H1 (cell line): ENCODE measurements around the gene PRR19. TPM values are rescaled to one million over a fixed set of nuclear protein-coding genes. Genes with fewer than 3 reads are reported as not detected.

Source experiments
- CTCF ChIA-PET: fragments of 300-600 bp; sonication (Branson Sonifier 250); formaldehyde crosslinking; loops from one replicate; lab custom pipeline; 2021; ENCODE audit not compliant: partially characterized antibody; lab: Charles Lee
- POLR2A ChIA-PET: fragments of 300-600 bp; sonication (Branson Sonifier 250); formaldehyde crosslinking; loops from one replicate; lab custom pipeline; 2021; ENCODE audit warnings: inconsistent platforms; ENCODE audit not compliant: partially characterized antibody; lab: Charles Lee
- DNase-seq, 2 experiments: peaks; one replicate each; pipeline versions ENCODE4 v3.0.0 to v3.0.0-alpha.2; 2010 to 2022; ENCODE audit warnings: low spot score in 2 of 2, low read depth in 1 of 2, mixed read lengths in 1 of 2
- FAIRE-seq: peaks from 2 replicates; lab custom pipeline; 2011; peaks lifted over from hg19 to GRCh38; lab: Jason Lieb, UNC
- H2AFZ ChIP-seq: 2 replicates; pipeline ENCODE4 v1.8.1; 2012; ENCODE audit warnings: low read length, inconsistent platforms
- H2AK5ac ChIP-seq: 2 replicates; pipeline ENCODE4 v1.6.1; 2013; ENCODE audit warnings: low read depth, low read length
- H2BK120ac ChIP-seq: replicated peaks from 2 replicates; pipeline ENCODE3; 2013; ENCODE audit warnings: low read depth, low read length, inconsistent platforms
- H2BK12ac ChIP-seq: 2 replicates; pipeline ENCODE4 v1.6.1; 2013; ENCODE audit warnings: low read depth, low read length
- H2BK15ac ChIP-seq: 2 replicates; pipeline ENCODE4 v1.6.1; 2013; ENCODE audit warnings: low read length
- H2BK20ac ChIP-seq: 2 replicates; pipeline ENCODE4 v1.6.1; 2013; ENCODE audit warnings: low read length
- H2BK5ac ChIP-seq: 2 replicates; pipeline ENCODE4 v1.6.1; 2013; ENCODE audit warnings: low read depth, low read length
- H3K14ac ChIP-seq: 2 replicates; pipeline ENCODE4 v1.6.1; 2013; ENCODE audit warnings: inconsistent platforms; ENCODE audit not compliant: insufficient read length
- H3K18ac ChIP-seq: 2 replicates; pipeline ENCODE4 v1.6.1; 2013; ENCODE audit warnings: low read length; ENCODE audit errors: extremely low read depth
- H3K23ac ChIP-seq: 2 replicates; pipeline ENCODE4 v1.6.1; 2013; ENCODE audit warnings: inconsistent platforms; ENCODE audit not compliant: insufficient read length
- H3K23me2 ChIP-seq: 2 replicates; pipeline ENCODE4 v1.6.1; 2013; ENCODE audit warnings: low read depth, low read length
- H3K27ac ChIP-seq: 2 replicates; pipeline ENCODE4 v1.6.1; 2011; ENCODE audit warnings: low read depth, low read length, inconsistent platforms
- H3K27me3 ChIP-seq, 4 experiments: replicated peaks in 1 of 4; 1 replicate in 1 of 4; 2 replicates in 3 of 4; pipeline versions ENCODE4 v1.6.1 to v1.8.1; 2011 to 2013; ENCODE audit warnings: low read length in 3 of 4, mild to moderate bottlenecking in 3 of 4, inconsistent platforms in 2 of 4, mixed read lengths in 2 of 4, moderate library complexity in 1 of 4; ENCODE audit not compliant: control insufficient read depth in 3 of 4, insufficient read depth in 3 of 4; ENCODE audit errors: extremely low read depth in 1 of 4
- H3K36me3 ChIP-seq, 4 experiments: 2 replicates each; pipeline versions ENCODE4 v1.6.1 to v1.8.1; 2011 to 2013; ENCODE audit warnings: mild to moderate bottlenecking in 4 of 4, low read length in 3 of 4, moderate library complexity in 2 of 4, control low read depth in 1 of 4, inconsistent platforms in 1 of 4; ENCODE audit not compliant: insufficient read depth in 4 of 4, control insufficient read depth in 2 of 4
- H3K4ac ChIP-seq: replicated peaks from 2 replicates; pipeline ENCODE3; 2013; ENCODE audit warnings: low read length, low read depth, mixed read lengths, inconsistent platforms; ENCODE audit not compliant: insufficient read length
- H3K4me1 ChIP-seq, 4 experiments: replicated peaks in 1 of 4; 1 replicate in 1 of 4; 2 replicates in 3 of 4; pipeline versions ENCODE4 v1.6.1 to v1.8.1; 2011 to 2013; ENCODE audit warnings: low read length in 3 of 4, inconsistent platforms in 2 of 4, mixed read lengths in 1 of 4; ENCODE audit not compliant: insufficient read depth in 4 of 4, control insufficient read depth in 3 of 4
- H3K4me2 ChIP-seq, 2 experiments: 2 replicates each; pipeline versions ENCODE4 v1.6.1 to v1.8.1; 2011 to 2013; ENCODE audit warnings: low read depth in 2 of 2, low read length in 2 of 2, control low read depth in 1 of 2, inconsistent platforms in 1 of 2, mild to moderate bottlenecking in 1 of 2; ENCODE audit not compliant: insufficient read depth in 1 of 2
- H3K4me3 ChIP-seq, 4 experiments: fragments of 200-600, 300-600 bp in 1 of 4; sonication (generic), shearing (Covaris generic), sonication (Bioruptor Twin) in 1 of 4; 2 replicates each; pipeline versions ENCODE4 v1.5.1 to v1.8.1; 2011 to 2016; ENCODE audit warnings: low read length in 4 of 4, low read depth in 3 of 4, control low read depth in 2 of 4, inconsistent platforms in 2 of 4, mild to moderate bottlenecking in 2 of 4, mixed read lengths in 1 of 4, moderate library complexity in 1 of 4; ENCODE audit not compliant: insufficient read depth in 2 of 4; ENCODE audit errors: extremely low read depth in 1 of 4
- H3K56ac ChIP-seq: replicated peaks from 2 replicates; pipeline ENCODE3; 2013; ENCODE audit warnings: low read depth, mild to moderate bottlenecking, mixed read lengths, low read length, inconsistent platforms; ENCODE audit not compliant: insufficient read length
- H3K79me1 ChIP-seq: 2 replicates; pipeline ENCODE4 v1.6.1; 2013; ENCODE audit warnings: low read depth, low read length, control low read depth
- H3K79me2 ChIP-seq, 2 experiments: 2 replicates each; pipeline versions ENCODE4 v1.6.1 to v1.8.1; 2012 to 2013; ENCODE audit warnings: low read length in 2 of 2, mild to moderate bottlenecking in 2 of 2, inconsistent platforms in 1 of 2; ENCODE audit not compliant: insufficient read depth in 2 of 2, control insufficient read depth in 1 of 2
- H3K9ac ChIP-seq, 4 experiments: replicated peaks in 1 of 4; 1 replicate in 1 of 4; 2 replicates in 3 of 4; pipeline versions ENCODE4 v1.6.1 to v1.8.1; 2011 to 2013; ENCODE audit warnings: low read depth in 3 of 4, low read length in 3 of 4, control low read depth in 2 of 4, mild to moderate bottlenecking in 2 of 4, moderate library complexity in 2 of 4, inconsistent platforms in 1 of 4; ENCODE audit errors: extremely low read depth in 1 of 4
- H3K9me3 ChIP-seq, 2 experiments: 2 replicates each; pipeline versions ENCODE4 v1.6.1 to v1.8.1; 2012 to 2013; ENCODE audit warnings: mild to moderate bottlenecking in 2 of 2, moderate library complexity in 2 of 2, control low read depth in 1 of 2, inconsistent platforms in 1 of 2, low read depth in 1 of 2, low read length in 1 of 2, mixed read lengths in 1 of 2; ENCODE audit not compliant: insufficient read depth in 2 of 2
- H4K20me1 ChIP-seq, 2 experiments: replicated peaks in 1 of 2; 2 replicates each; pipeline versions ENCODE3 to v1.8.1; 2011 to 2013; ENCODE audit warnings: inconsistent platforms in 2 of 2, low read length in 2 of 2, mild to moderate bottlenecking in 1 of 2; ENCODE audit not compliant: insufficient read depth in 2 of 2, control insufficient read depth in 1 of 2
- H4K5ac ChIP-seq: 2 replicates; pipeline ENCODE4 v1.6.1; 2013; ENCODE audit warnings: low read length, low read depth, mixed read lengths, inconsistent platforms; ENCODE audit not compliant: insufficient read length
- H4K8ac ChIP-seq: 2 replicates; pipeline ENCODE4 v1.8.0; 2013; ENCODE audit warnings: mild to moderate bottlenecking, moderate library complexity, low read length, inconsistent platforms; ENCODE audit not compliant: insufficient read depth; ENCODE audit errors: extremely low read depth
- H4K91ac ChIP-seq: replicated peaks from 2 replicates; pipeline ENCODE3; 2013; ENCODE audit warnings: low read length, mixed read lengths, inconsistent platforms; ENCODE audit not compliant: insufficient read length
- GTF2F1 ChIP-seq: IDR thresholded peaks from 2 replicates; pipeline ENCODE4 v1.6.1; 2012; ENCODE audit warnings: low read depth, low read length, improper control_type of control experiment, borderline replicate concordance
- MAX ChIP-seq: IDR thresholded peaks from 2 replicates; pipeline ENCODE4 v1.6.1; 2012; ENCODE audit warnings: inconsistent platforms
- RXRA ChIP-seq: IDR thresholded peaks from 2 replicates; pipeline ENCODE4 v1.6.1; 2011; ENCODE audit warnings: low read depth, mild to moderate bottlenecking, low read length, moderate library complexity; ENCODE audit not compliant: insufficient read depth
- WGBS, 2 experiments: shearing (Covaris generic) in 1 of 2; methylation state at CpG; one replicate each; pipeline versions ENCODE4 v1.1.6 to v1.1.7; 2013 to 2015; ENCODE audit warnings: low lambda C conversion rate in 2 of 2, mixed read lengths in 2 of 2, inconsistent platforms in 1 of 2, low coverage in 1 of 2, missing lambda C conversion rate in 1 of 2; ENCODE audit not compliant: insufficient replicate concordance in 2 of 2, insufficient coverage in 1 of 2, insufficient read length in 1 of 2; ENCODE audit errors: extremely low coverage in 1 of 2, missing lambda C conversion rate in 1 of 2; 5-methylcytosine and 5-hydroxymethylcytosine counted together
- polyA plus RNA-seq, 7 experiments: library from polyadenylated mRNA; depleted of rRNA in 3 of 7; stranded (reverse) in 5 of 7; unstranded in 2 of 7; fragments of >200 nt in 5 of 7; fragments of 200-250 nt in 2 of 7; gene quantifications; 1 replicate in 5 of 7; 2 replicates in 1 of 7; 4 replicates in 1 of 7; pipeline versions ENCODE4 v1.2.1 to v1.2.3, GENCODE V29; 2011 to 2013; ENCODE audit warnings: missing spikeins in 2 of 7, mixed read lengths in 2 of 7
- total RNA-seq: library from RNA; stranded (reverse); fragmentation: NEBNext Ultra II Directional; extraction: Animal tissue kit (Norgen Biotek cat#: 25700); gene quantifications from 2 replicates; pipeline ENCODE4 v1.2.1, GENCODE V29; 2021

The PRR19 gene
- total and polyA plus RNA-seq, 2 of the 8 experiments (the other 6 are each of a cell fraction or from before 2014, with no cell fraction given), result 7.2 to 7.5 TPM

- no peak for DNase-seq
Measured at GRCh38 chr19:42252365-42253244, 49.3 kb upstream of the PRR19 start.

More at GRCh38 chr19:42252365-42253244, 49.3 kb upstream of the PRR19 start:
- peak overlapping the region; percentile 61 to 99 (median 75) for H3K4me3 ChIP-seq
- peak overlapping the region; percentile 57 for H2BK120ac ChIP-seq
- peak overlapping the region; percentile 98 for H4K91ac ChIP-seq
- 35% methylated on average over 18 of the region's 27 CpGs; no CpG with 5 or more reads in 1 of the 2 experiments for WGBS, 2 experiments
- H3K27ac ChIP-seq, result peak overlapping the region; percentile 81
- H3K18ac ChIP-seq, result peak overlapping the region; percentile 97
- peaks cover 0 to 3% (median 1%) of the 10 kb centered on the region in 4 experiments; a peak in 1 of 7 replicates for H3K27me3 ChIP-seq
- peak overlapping the region; percentile 77 to 87 for H3K4me2 ChIP-seq
- H4K5ac ChIP-seq, result peak overlapping the region; percentile 81
- H2BK12ac ChIP-seq, result peak overlapping the region; percentile 80; the same call in 1 of the 2 replicates
- H3K14ac ChIP-seq, result no peak overlapping the region
- H3K56ac ChIP-seq, result peak overlapping the region; percentile 85
- peaks cover 0 to 20% (median 4%) of the 10 kb centered on the region in 4 experiments; a peak in 4 of 8 replicates for H3K36me3 ChIP-seq
- H2BK15ac ChIP-seq, result peak overlapping the region; percentile 100
- H3K4ac ChIP-seq, result peak overlapping the region; percentile 98
- no peak overlapping the region; the same call in 1 of the 2 replicates for H2AK5ac ChIP-seq
- H3K23me2 ChIP-seq, result peaks cover 13% of the 10 kb centered on the region; the same call in 1 of the 2 replicates
- H3K9ac ChIP-seq, result peak overlapping the region in 3 of 4 experiments; percentile 61 to 73 (median 64); a peak in 5 of 7 replicates
- H3K4me1 ChIP-seq, result peaks cover 11 to 29% (median 22%) of the 10 kb centered on the region in 4 experiments
- peaks cover 6 to 18% of the 10 kb centered on the region in 2 experiments for H4K20me1 ChIP-seq
- H3K79me2 ChIP-seq, result peaks cover 4 to 33% of the 10 kb centered on the region in 2 experiments; a peak in 3 of 4 replicates
- no peak for TF ChIP-seq RXRA
- TF ChIP-seq GTF2F1, result no peak
- peak; percentile 52; the same call in 1 of the 2 replicates for TF ChIP-seq MAX
- H2BK20ac ChIP-seq, result peak overlapping the region; percentile 80; the same call in 1 of the 2 replicates
- H3K23ac ChIP-seq, result no peak overlapping the region
- no peak overlapping the region for H2AFZ ChIP-seq
- CTCF ChIA-PET, result interaction anchor here (0.7 to 11.8 kb wide), 5 partner anchors 17 to 40 kb away, joined by 4 to 260 read pairs (median 7); no protein-coding TSS in a partner anchor
- POLR2A ChIA-PET, result interaction anchor here (1.0 to 4.4 kb wide), 7 partner anchors 9 to 42 kb away, joined by 3 to 15 read pairs (median 8); no protein-coding TSS in a partner anchor
- H3K79me1 ChIP-seq, result peaks cover 15% of the 10 kb centered on the region
- no peak for FAIRE-seq
- H4K8ac ChIP-seq, result peak overlapping the region; percentile 91
- H3K9me3 ChIP-seq, result no peaks in the 10 kb centered on the region
- peak overlapping the region; percentile 97 for H2BK5ac ChIP-seq
